Adrenal gland (tissue), 12 donors: ENCODE measurements around the gene DTD1. TPM values are rescaled to one million over a fixed set of nuclear protein-coding genes. Genes with fewer than 3 reads are reported as not detected.

Source experiments
- DNase-seq, 7 donors: peaks; one replicate each; pipeline ENCODE4 v3.0.0-alpha.2; 2019 to 2020
- H3K27ac ChIP-seq, 5 donors: fragments of 200-600 bp; sonication (generic) in 4 of 5; 1 replicate in 3 of 5; 2 replicates in 2 of 5; pipeline versions ENCODE4 v1.5.1 to v1.8.0; 2016 to 2020; ENCODE audit warnings: mild to moderate bottlenecking in 1 of 5
- H3K27me3 ChIP-seq: fragments of 200-600 bp; 2 replicates; pipeline ENCODE4 v1.8.0; 2021
- H3K36me3 ChIP-seq, 2 donors: fragments of 200-600 bp; replicated peaks in 1 of 2; 1 replicate in 1 of 2; 2 replicates in 1 of 2; pipeline versions ENCODE4 v1.5.1 to v1.8.0; 2018 to 2022
- H3K4me1 ChIP-seq, 2 donors: fragments of 200-600 bp; replicated peaks in 1 of 2; 1 replicate in 1 of 2; 2 replicates in 1 of 2; pipeline versions ENCODE4 v1.5.1 to v1.8.0; 2018 to 2021
- H3K4me3 ChIP-seq, 4 donors: fragments of 200-600 bp; sonication (generic) in 3 of 4; one replicate each; pipeline ENCODE4 v1.5.1; 2016 to 2018
- H3K9me3 ChIP-seq, 3 donors: fragments of 200-600 bp; sonication (generic) in 1 of 3; replicated peaks in 1 of 3; 1 replicate in 2 of 3; 2 replicates in 1 of 3; pipeline versions ENCODE4 v1.5.1 to v1.8.0; 2016 to 2021
- POLR2A ChIP-seq, 2 donors: fragments of 450-650 bp; IDR thresholded peaks; one replicate each; pipeline ENCODE4 v1.6.1; 2017; ENCODE audit warnings: antibody characterized with exemption in 2 of 2, mild to moderate bottlenecking in 2 of 2, moderate library complexity in 1 of 2
- WGBS, 4 donors: extraction: QIAGEN DNeasy Blood & Tissue Kit in 2 of 4; methylation state at CpG; one replicate each; pipeline versions ENCODE4 v1.1.5 to v1.1.7; 2013 to 2017; 5-methylcytosine and 5-hydroxymethylcytosine counted together
- intact Hi-C, 2 donors: fragments of 100-400 bp; cut with DNase I; formaldehyde crosslinking; loops; one replicate each; pipeline versions ENCODE4 v1.14.1 to v1.15.0; 2022 to 2023
- polyA plus RNA-seq, 3 donors: library from polyadenylated mRNA; stranded (reverse); fragments of 200-250 nt in 2 of 3; fragments of 350-450 nt in 1 of 3; fragmentation: Illumina TruSeq in 1 of 3; extraction: RNeasy Lipid Tissue Mini Kit (QIAGEN cat#74804) in 1 of 3; gene quantifications; one replicate each; pipeline ENCODE4 v1.2.3, GENCODE V29; 2013 to 2014
- total RNA-seq, 9 donors: library from RNA; depleted of rRNA in 4 of 9; stranded (reverse); fragments of >200 nt in 4 of 9; fragments of 120-200 nt in 1 of 9; fragmentation: NEBNext Ultra II Directional in 1 of 9; extraction: Animal tissue kit (Norgen Biotek cat#: 25700) in 1 of 9; gene quantifications; one replicate each; pipeline versions ENCODE4 v1.1.0 to v1.2.4, GENCODE V29; 2013 to 2023
- TF ChIP-seq, protein P1 (sequence below), 6 experiments: fragments of 450-650 bp in 4 of 6; fragments of 200-600 bp in 2 of 6; sonication (generic) in 1 of 6; IDR thresholded peaks; 1 replicate in 5 of 6; 2 replicates in 1 of 6; pipeline versions ENCODE4 v1.5.1 to v1.8.0; 2016 to 2021; ENCODE audit warnings: antibody characterized with exemption in 6 of 6, mild to moderate bottlenecking in 2 of 6, moderate library complexity in 1 of 6
- donor health status: healthy with polysubstance abuse.
- donor health status: Bipolar disorder and iron deficiency.
- donor health status: DM: yes; HTN: yes; CAD: no.
- donor health status: DM: no; HTN: no; CAD: no.
- donor health status: DM: no; HTN: no; CAD: no.
- donor health status: DM: yes; HTN: yes; CAD: no.

The DTD1 gene
- total and polyA plus RNA-seq, 12 donors: 9.5 to 38.9 (median 32.9) TPM

- 96 to 97% (median 96%) methylated on average over 8 of the region's 8 CpGs for WGBS, 4 donors
- Histone ChIP-seq H3K27ac (no peak overlapping the region), H3K4me1 (no peaks in the 10 kb centered on the region), H3K27me3 (no peaks in the 10 kb centered on the region), H3K9me3 (no peaks in the 10 kb centered on the region), H3K4me3 (no peak overlapping the region), H3K36me3 (peaks cover 0 to 68% of the 10 kb centered on the region in 2 donors)
- TF ChIP-seq, protein P1, sequence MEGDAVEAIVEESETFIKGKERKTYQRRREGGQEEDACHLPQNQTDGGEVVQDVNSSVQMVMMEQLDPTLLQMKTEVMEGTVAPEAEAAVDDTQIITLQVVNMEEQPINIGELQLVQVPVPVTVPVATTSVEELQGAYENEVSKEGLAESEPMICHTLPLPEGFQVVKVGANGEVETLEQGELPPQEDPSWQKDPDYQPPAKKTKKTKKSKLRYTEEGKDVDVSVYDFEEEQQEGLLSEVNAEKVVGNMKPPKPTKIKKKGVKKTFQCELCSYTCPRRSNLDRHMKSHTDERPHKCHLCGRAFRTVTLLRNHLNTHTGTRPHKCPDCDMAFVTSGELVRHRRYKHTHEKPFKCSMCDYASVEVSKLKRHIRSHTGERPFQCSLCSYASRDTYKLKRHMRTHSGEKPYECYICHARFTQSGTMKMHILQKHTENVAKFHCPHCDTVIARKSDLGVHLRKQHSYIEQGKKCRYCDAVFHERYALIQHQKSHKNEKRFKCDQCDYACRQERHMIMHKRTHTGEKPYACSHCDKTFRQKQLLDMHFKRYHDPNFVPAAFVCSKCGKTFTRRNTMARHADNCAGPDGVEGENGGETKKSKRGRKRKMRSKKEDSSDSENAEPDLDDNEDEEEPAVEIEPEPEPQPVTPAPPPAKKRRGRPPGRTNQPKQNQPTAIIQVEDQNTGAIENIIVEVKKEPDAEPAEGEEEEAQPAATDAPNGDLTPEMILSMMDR (IDR thresholded peaks at IDR 0.05): no peak
- no peak for TF ChIP-seq POLR2A (IDR thresholded peaks at IDR 0.05)
- no peak for DNase-seq
- intact Hi-C loops: no loop called here
Observed at GRCh38 chr20:18553746-18554145, 34.1 kb upstream of the DTD1 start.

GRCh38 chr20:18566892-18567738 is 20.7 kb upstream of the DTD1 start, which contains the start of gene SMIM26:
SMIM26 (plus strand) TSS chr20:18567432; CDS start chr20:18567479, 47 bp downstream.
- peak; percentile 91 to 96 (median 95) for DNase-seq
- H3K4me3 ChIP-seq: peak within 1 kb of the TSS; percentile 49 to 85 (median 62)
- WGBS, 4 donors: 0 to 1% (median 1%) methylated on average over 26 to 51 of the region's 51 CpGs
- peaks cover 11 to 18% of the 10 kb centered on the region in 2 donors for H3K4me1 ChIP-seq
- H3K27ac ChIP-seq: peak within 1 kb of the TSS; percentile 21 to 92 (median 80)
- H3K27me3 ChIP-seq: no peaks in the 10 kb centered on the region
- peaks cover 0 to 23% of the 10 kb centered on the region in 2 donors for H3K36me3 ChIP-seq
- TF ChIP-seq POLR2A (IDR thresholded peaks at IDR 0.05): peak; percentile 40 to 50
- TF ChIP-seq, protein P1 (IDR thresholded peaks at IDR 0.05): no peak
- no peaks in the 10 kb centered on the region for H3K9me3 ChIP-seq
- intact Hi-C loops: no loop called here

GRCh38 chr20:18567739-18568091 is 20.1 kb upstream of the DTD1 start:
- H3K4me1 ChIP-seq: peaks cover 11 to 18% of the 10 kb centered on the region in 2 donors
- 3 to 7% (median 5%) methylated on average over 6 of the region's 6 CpGs for WGBS, 4 donors
- peak overlapping the region; percentile 21 to 92 (median 80) for H3K27ac ChIP-seq
- peaks cover 0 to 17% of the 10 kb centered on the region in 2 donors for H3K36me3 ChIP-seq
- peak overlapping the region; percentile 19 to 85 (median 62) for H3K4me3 ChIP-seq
- TF ChIP-seq, protein P1 (IDR thresholded peaks at IDR 0.05): no peak
- TF ChIP-seq POLR2A (IDR thresholded peaks at IDR 0.05): no peak
- no peaks in the 10 kb centered on the region for H3K9me3 ChIP-seq
- no peak for DNase-seq
- intact Hi-C loops: no loop called here
- no peaks in the 10 kb centered on the region for H3K27me3 ChIP-seq

- TF ChIP-seq POLR2A (IDR thresholded peaks at IDR 0.05): no peak
- TF ChIP-seq, protein P1 (IDR thresholded peaks at IDR 0.05): no peak
- Histone ChIP-seq H3K4me3 (no peak overlapping the region), H3K27ac (peak overlapping the region in 1 of 5 donors; percentile 15), H3K9me3 (no peaks in the 10 kb centered on the region), H3K27me3 (no peaks in the 10 kb centered on the region), H3K36me3 (peaks cover 0 to 15% of the 10 kb centered on the region in 2 donors), H3K4me1 (peaks cover 11 to 18% of the 10 kb centered on the region in 2 donors)
- WGBS, 4 donors: 85 to 96% (median 94%) methylated on average over 2 of the region's 2 CpGs
- intact Hi-C loops: no loop called here
- no peak for DNase-seq
Observed at GRCh38 chr20:18571009-18571408, 16.8 kb upstream of the DTD1 start.
